Suppressor macrophage treated with lipopolysaccharide for 1 hour (primary cell): ENCODE measurements around the gene ARHGAP23.
"Not testable (repeated sequence)": the region's sequence is repeated elsewhere in the genome, so short reads cannot be mapped to it uniquely, and the experiment has no call there.

Experiments used
- DNase-seq, 3 donors: peaks; one replicate each; pipeline ENCODE4 v3.0.0-alpha.2; 2020 to 2022

The ARHGAP23 gene

DNA sequence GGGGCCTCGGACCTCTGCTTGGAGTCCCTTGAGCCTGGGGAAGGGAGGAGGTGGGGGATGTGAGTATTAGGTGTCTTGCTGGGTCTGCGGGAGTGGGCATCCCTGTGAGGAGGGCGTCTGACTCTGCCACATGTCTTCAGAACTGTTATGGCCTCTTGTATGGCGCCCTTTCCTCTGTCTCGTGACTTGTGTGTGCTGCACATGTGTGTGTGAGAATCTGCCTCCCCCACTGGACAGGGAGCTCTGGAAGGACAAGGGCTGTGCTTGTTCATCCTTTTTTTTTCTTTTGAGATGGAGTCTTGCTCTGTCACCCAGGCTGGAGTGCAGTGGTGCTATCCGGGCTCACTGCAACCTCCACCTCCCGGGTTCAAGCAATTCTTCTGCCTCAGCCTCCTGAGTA, 33.4 kb downstream of the ARHGAP23 start:
- no peak for DNase-seq

DNA sequence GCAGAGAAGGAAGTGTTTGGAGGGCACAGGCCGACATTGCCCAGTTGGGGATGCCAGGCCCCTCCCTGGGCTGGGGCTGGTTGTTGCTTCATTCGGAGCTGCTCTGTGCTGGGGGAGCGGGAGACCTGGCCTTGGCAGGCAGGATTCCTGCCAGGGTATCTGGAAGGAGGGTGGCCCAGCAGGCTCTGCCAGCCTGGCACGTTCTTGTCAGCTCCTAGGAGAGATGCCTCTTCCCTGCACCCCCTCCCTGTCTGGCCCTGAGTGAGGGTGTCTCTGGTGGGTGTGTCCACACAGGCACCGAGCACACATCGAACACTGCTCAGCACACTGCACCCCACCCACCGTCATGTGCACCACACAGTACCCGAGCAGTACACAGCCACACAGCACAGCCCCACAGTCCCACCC, 35.2 kb downstream of the ARHGAP23 start:
- DNase-seq: no peak

DNA sequence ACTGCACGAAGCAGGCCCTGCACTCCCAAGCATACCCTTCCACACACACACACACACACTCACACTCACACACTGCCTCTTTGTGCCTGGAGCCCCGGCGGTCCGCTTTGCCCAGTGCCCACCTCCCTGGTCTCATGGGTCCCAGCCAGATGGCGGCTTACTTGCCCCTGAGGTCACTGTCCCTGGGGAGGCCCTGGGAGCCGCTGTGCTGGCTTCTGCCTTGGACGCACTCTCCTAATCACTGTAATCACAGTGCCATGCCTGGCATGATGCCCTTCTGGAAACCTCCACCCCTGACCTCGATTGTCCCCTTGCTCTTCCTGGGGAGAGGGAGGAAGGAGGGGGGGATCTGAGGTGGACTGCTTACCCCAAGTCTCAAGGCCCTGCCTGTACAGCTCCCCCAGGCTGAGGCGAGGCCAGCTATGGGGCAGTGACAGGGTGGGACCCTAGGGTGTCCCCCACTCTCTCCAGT, 36.0 kb downstream of the ARHGAP23 start:
- DNase-seq: no peak

DNA sequence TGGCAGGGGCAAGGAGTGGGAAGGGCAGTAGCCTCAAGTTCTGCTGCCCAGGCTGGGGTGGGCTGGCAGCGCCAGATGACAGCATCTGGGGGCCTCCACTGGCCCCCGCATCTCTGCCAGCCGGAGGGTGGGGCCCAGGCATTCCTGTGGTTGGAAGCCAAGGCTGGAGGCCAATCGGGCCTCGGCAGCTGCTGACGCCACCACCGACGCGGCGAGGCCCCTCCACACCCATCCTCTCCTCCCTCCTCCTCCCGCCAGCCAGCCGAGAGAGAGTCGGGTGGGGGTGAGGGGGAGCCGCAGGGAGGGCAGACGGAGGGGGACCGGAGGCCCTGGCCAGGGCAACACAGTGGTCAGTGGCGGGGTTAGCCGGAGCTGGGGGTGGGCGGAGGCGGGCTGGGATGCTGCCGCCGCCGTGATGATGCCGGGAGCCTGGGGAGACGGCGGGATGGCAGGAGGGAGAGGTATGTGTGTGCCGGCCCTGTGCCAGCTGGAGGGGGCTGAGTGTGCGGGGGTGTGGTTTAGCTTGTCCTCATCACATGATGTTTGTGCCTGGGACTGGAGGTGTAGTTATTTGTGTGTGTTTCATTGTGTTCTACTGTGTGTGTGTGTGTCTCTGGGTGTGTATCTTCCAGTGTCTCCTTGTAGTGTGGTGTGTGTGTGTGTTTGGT, 36.6 kb downstream of the ARHGAP23 start:
- no peak for DNase-seq

DNA sequence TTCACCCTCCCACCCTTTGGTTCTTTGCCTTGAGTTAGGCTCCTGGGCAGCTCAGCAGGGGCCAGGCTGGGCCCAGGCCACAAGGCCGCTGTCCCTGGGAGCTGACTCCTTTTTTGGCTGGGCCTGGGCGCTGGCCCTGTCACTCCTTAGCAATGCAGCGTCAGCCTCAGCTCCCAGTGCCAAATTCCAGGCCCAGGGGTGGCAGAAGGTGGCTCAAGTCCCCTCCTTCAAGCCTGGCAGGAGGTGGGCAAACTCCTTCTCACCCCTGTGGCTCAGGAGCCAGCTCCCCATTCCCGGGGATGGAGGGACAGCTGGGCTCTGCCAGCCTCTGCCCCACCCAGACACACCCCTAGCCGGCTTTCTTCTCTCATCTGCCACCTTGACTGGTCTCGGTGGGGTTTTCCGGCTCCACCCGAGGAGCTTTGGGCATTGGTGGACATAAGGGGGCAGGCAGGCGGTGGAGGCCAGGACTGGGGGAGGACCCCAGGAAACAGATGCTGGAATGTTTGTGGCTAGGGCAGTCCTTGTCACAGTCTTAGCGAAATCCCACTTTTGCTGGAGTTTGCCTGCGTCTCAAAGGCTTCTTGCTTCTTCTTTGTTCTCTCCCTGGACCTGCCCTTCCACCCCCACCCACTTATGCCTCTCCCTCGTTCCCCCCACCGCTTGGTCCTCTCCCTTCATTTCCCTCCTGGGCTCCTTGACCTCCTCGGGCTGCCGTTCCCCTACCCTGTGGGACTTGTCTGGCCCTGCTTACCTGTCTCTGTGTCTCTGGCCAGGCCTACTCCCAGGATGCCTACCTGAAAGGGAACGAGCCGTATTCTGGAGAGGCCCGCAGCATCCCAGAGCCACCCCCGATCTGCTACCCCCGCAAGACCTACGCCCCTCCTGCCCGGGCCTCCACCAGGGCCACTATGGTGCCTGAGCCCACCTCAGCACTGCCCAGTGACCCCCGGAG, 37.4 kb downstream of the ARHGAP23 start:
- no peak for DNase-seq

DNA sequence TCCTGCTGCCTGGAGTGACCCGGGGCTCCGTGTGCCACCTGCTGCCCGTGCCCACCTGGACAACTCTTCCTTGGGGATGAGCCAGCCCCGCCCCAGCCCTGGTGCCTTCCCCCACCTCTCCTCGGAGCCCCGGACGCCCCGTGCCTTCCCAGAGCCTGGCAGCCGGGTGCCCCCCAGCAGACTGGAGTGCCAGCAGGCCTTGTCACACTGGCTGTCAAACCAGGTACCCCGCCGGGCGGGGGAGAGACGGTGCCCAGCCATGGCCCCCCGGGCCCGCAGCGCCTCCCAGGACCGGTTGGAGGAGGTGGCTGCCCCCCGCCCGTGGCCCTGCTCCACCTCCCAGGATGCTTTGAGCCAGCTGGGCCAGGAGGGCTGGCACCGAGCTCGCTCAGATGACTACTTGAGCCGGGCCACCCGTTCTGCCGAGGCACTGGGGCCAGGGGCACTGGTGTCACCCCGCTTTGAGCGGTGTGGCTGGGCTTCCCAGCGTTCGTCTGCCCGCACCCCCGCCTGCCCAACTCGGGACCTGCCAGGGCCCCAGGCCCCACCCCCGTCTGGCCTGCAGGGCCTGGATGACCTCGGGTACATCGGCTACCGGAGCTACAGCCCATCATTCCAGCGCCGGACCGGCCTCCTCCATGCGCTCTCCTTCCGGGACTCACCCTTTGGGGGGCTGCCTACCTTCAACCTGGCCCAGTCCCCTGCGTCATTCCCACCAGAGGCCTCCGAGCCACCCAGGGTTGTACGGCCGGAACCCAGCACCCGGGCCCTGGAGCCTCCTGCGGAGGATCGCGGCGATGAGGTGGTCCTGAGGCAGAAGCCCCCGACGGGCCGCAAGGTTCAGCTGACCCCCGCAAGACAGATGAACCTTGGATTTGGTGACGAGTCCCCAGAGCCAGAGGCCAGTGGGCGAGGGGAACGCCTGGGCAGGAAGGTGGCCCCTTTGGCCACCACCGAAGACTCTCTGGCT, 38.4 kb downstream of the ARHGAP23 start:
- DNase-seq: no peak

DNA sequence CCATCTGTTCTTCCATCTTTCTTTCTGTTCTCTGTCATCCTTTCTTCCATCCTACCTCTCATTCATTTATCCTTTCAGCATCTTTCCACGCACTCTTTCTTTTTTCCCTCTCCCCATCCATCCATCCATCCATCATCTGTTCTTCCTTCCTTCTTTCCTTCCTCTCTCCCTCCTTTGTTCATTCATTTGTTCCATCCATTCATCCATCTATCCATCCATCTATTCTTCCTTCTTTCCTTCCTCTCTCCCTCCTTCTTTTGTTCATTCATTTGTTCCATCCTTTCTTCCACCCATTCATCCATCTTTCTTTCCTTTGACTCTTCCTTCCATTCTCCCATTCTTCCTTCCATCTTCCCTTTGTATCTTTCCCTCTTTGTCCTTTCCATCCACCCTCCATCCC, 39.2 kb downstream of the ARHGAP23 start:
- DNase-seq: no peak

DNA sequence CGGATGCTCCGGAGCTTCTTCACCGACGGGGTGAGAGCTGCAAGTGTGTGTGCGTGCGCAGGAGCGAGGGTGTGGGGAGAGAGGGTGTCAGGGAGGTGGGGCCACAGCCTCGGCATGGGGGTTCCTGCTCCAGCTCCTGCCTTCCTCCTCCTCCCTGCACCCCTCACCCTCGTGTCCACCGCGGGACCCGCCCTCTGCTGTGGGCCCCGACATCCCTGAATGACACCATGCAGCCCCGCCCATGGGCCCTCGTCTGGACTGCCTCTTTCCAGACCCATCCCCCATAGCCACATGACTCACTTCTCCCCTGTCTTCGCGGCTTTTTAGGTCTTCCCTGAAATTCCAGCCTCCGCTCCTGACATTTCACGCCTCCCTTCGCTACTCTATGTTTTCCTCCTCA, 41.6 kb downstream of the ARHGAP23 start:
- no peak for DNase-seq

DNA sequence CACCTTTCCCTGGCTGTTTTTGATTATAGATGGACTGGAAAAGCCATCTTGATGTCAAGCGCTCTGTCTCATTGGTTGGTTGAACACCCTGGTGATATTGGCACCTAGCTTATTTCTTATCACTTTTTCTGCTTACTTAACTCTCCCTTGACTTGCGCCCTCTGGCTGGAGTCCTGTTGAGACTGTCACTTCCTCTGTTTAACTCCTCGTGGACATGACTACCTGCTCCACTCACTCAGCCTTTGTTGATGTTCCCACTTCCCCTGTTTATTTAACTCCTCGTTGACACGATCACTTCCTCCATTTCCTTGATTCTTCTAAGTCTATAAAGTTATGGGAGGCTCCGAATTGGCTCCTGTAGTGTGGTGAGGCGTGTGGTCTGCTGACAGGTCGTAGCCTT, 43.0 kb downstream of the ARHGAP23 start:
- DNase-seq: not testable (repeated sequence)

DNA sequence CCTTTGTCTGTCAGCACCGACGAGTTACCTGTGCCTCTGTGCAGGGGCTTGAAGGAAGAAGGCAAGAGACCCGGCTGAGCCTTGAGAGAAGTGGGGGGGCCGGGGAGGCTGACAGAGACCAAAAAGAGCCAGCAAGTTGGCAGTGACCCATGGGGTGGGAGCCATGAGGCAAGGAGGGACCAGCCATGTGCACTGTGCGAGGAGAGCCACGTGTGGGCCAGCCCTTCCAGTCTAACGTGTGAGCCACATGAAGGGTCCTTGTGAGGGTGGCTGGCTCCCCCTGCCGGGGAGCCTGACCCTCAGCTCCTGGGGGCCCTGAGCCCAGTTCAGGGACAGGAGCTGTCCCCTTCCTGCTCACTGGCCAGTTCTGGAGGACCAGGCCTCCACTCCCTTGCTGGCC, 46.4 kb downstream of the ARHGAP23 start:
- peak in 1 of 3 donors; percentile 28 for DNase-seq

DNA sequence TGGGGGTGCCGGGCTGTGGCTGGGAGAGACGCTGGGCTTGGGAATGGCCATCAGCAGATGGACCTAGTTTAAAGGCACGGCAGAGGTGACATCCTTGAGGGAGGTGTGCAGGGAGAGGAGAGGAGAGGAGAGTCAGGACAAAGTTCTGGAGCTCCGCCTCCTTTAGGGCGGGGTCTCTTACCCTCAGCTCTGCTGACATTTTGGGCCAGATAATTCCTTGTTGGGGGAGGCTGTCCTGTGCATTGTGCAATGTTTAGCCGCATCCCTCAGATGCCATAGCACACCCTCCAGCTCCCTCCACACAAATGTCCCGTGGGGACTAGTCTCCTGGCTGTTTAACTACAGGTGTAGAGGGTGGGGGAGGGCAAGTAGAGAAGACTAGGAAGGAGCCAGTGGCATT, 48.3 kb downstream of the ARHGAP23 start:
- DNase-seq: no peak

DNA sequence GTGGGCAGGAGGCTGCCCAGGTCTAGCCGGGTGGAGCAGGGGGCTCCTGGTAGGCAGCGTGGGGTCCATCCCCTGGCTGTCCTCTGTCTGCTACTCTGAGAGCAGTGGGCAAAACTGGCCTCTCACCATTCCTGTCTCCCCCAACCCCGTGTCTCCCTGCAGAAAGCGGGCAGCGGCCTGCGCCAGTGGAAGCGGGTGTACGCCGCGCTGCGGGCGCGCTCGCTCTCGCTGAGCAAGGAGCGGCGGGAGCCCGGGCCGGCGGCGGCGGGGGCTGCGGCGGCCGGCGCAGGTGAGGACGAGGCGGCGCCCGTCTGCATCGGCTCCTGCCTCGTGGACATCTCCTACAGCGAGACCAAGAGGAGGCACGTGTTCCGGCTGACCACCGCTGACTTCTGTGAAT, 49.2 kb downstream of the ARHGAP23 start:
- not testable (repeated sequence) for DNase-seq

DNA sequence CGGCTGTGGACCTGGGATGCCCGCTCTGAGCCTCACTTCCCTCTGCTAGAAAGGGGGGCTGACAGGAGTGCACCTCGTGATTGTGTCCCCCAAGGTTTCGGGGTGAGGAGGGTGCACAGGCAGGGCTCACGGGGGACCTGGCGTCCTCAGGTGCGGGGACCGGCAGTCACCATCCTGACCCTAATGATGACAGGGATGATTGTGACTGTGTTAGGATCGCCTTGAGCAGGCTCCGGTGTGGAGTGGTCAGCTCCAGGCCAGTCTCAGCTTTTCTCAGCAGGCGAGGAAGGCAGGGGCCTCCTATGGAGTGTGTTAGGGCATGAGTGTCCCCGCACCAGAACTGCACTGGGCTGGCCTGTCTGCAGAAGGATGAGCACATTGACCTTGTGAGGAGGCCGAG, 49.7 kb downstream of the ARHGAP23 start:
- DNase-seq: not testable (repeated sequence)

DNA sequence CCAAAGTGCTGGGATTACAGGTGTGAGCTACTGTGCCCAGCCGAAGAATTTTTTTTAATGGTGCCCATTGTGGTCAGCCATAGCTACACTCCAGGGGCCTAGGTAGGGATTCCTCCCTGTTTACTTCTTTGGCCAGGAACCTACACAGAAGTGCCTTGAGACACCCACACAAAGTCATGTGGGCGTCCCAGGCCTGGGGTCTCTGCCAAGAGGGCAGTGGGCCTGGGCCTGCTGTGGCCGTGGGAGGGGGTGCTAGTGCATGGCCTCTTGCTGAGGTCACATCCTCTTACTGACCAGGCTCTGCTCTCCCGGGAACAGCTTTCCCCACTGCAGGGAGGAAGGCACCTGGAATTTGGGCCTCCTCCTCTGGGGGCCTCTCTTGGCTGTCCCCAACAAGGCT, 50.4 kb downstream of the ARHGAP23 start:
- not testable (repeated sequence) for DNase-seq

DNA sequence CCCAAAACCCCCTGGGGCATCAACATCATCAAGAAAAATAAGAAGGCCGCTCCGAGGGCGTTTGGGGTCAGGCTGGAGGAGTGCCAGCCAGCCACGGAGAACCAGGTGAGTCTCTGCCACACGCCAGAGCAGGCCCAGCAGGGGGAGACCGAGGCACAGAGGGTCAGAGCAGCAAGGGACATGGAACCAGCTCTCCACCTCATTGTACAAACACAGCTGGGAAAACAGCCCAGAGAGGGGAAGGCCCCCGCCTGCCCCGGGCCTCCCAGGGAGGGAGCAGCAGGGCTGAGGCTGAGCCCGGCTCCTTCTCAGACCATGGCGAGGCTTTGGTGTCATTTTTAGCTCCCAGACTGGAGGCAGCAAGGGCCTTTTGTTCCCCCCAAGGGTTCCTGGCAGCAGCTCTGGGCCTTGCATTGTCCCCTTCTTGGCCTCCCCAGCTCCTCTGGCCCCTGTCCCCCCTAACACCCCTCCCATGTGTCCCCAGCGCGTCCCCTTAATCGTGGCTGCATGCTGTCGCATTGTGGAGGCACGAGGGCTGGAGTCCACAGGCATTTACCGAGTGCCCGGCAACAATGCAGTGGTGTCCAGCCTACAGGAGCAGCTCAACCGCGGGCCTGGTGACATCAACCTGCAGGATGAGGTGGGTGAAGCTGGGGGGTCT, 53.9 kb downstream of the ARHGAP23 start:
- not testable (repeated sequence) for DNase-seq

DNA sequence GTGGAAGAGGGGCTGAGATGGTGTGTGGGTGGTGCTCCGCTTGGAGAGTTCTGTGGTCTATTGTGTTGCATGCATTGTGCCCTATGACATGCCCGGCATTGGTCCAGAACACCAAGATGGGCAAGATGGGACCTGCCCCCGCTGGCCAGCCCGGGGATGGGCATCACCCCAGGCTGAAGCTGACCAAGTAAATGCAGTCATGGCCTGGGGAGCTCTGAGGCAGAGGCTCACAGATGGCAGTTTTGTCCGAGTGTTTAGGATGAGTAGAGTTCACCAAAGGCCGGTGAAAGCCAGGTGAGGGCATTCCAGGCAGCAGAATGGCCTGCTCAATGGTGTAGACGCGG, 54.4 kb downstream of the ARHGAP23 start:
- not testable (repeated sequence) for DNase-seq

DNA sequence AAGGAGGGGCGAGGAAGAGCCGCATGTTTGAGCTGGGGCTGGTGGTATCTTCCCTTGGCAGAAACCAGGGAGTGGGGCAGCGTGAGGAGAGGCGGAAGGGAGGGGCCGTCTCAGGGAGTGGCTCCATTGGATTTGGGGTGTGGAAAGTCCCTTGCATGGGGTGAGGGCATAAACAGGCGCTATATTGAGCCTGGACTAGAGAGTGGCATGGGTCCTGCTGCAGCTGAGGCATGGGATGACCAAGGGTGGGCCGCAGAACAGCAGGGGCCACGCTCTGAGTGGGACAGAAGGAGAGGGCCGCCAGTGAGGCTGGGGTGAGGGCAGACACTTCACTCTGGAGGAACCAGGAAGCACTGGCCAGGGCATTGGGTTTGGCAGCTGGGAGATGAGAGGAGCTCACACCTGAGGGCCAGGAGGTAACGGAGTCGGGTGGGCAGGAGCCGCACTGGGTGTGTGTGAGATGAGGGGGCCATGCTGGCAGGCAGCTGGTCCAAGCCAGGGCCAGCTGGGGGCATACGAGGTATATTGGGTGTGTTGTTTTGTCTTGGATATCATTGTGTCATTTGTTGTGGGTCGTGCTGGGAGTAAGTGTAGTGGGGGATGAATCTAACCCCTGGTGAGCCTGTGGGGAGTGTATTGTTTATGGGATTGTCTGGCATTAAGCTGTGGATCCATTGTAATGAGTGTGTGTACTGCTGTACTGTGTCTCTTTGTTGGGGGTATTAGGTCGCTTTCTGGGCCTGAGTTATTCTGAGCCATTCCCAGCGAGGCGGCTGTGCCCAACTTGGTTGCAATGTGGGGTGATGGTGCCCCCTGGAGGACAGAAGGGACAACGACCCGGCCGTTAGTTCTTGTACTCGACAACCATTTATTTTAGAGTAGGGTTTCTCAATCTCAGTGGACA, 56.2 kb downstream of the ARHGAP23 start:
- DNase-seq: peak; percentile 77 to 81 (median 79)

DNA sequence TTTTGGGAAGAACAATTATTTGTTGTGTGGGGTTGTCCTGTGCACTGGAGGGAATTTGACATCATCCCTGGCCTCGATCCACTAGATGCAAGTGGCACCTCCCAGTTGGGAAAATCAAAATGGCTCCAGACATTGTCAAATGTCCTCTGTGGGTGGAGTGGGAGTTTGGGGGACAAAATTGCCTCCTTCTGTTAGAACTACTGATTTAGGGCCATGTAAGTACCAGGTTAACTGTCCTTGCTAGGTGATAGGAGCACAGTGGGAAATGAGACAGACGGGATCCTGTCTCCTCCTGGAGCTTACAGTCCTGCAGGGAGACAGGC, 56.8 kb downstream of the ARHGAP23 start:
- DNase-seq: no peak

DNA sequence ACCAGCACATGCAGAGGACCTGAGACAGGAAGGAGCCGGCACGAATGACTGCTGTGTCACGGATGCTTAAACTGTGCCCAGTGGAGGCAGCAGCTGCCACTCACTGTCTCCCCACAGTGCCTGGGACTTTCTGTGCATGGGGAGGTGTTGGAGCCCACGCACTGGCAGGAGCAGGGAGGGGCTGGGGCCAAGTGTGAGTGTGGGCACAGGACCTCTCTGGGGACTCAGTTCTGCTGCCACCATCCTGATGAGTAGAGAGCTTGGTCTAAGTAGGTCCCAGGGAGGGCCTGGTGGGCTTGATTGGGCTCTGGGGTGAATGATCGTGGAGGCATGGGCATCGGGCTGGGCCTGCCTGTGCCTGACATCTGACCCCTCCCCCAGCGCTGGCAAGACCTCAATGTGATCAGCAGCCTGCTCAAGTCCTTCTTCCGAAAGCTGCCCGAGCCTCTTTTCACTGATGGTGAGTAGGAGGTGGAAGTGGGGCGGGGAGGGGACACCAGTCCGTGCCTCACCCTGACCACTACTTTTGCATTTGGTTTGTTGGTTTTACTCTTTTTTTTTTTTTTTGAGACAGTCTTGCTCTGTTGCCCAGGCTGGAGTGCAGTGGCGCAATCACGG, 57.5 kb downstream of the ARHGAP23 start:
- peak in 1 of 3 donors; percentile 28 for DNase-seq

DNA sequence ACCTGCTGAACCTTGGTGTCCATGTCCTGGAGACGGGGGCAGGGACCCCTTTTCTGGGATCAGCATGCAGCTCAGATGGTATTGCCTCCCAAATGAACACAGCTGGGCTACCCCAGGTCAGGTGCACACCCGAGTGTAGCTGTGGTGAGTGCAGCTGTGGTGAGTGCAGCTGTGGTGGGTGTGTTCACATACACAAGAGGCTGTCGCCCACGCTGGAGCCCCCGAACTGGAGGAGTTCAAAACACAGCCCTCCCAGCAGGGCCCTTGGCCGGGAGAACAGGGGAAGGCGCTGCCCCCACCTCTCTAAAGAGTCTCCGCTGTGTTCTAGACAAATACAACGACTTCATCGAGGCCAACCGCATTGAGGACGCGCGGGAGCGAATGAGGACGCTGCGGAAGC, 61.5 kb downstream of the ARHGAP23 start:
- DNase-seq: not testable (repeated sequence)
